ENCODE results near the gene LYSMD4. TPM values are rescaled to one million over a fixed set of nuclear protein-coding genes. Genes with fewer than 3 reads are reported as not detected.
A peak's percentile ranks its signal among the peaks of the same experiment; 100 is the strongest.

LYSMD4 gene
- total and polyA plus RNA-seq, 2 of the 13 experiments (the other 11 are each of a cell fraction or from before 2014, with no cell fraction given): 7.4 to 8.5 TPM

GRCh38 chr15:99717161-99718009 is 15.9 kb downstream of the LYSMD4 start:
- Histone ChIP-seq H3K4me3 (replicated peaks in 1 of 3; ENCODE audit: insufficient read depth in 1 of 3, low read depth in 2 of 3, low read length in 3 of 3) (no peak overlapping the region), H3K36me3 (replicated peaks in 1 of 2; ENCODE audit: control insufficient read depth in 1 of 2, insufficient read depth in 2 of 2, low read length in 2 of 2) (peaks cover 1 to 8% of the 10 kb centered on the region in 2 experiments; a peak in 2 of 5 replicates), H3K9me3 (ENCODE audit: low read length) (no peaks in the 10 kb centered on the region), H3K9ac (ENCODE audit: insufficient read depth, low read depth, low read length) (no peak overlapping the region), H3K79me2 (ENCODE audit: insufficient read depth, low read length) (no peaks in the 10 kb centered on the region), H3K27me3 (ENCODE audit: control insufficient read depth in 1 of 2, insufficient read depth in 2 of 2, low read length in 2 of 2) (no peaks in the 10 kb centered on the region), H3K27ac (ENCODE audit: extremely low read length, insufficient read depth, low read length) (no peak overlapping the region), H2AFZ (ENCODE audit: low read length) (no peak overlapping the region), H3K4me2 (ENCODE audit: low read depth, low read length) (no peak overlapping the region), H4K20me1 (ENCODE audit: insufficient read depth, low read length) (no peaks in the 10 kb centered on the region), H3K4me1 (ENCODE audit: insufficient read depth, low read length) (peaks cover 15% of the 10 kb centered on the region)
- intact Hi-C loops (cut with micrococcal nuclease; ENCODE audit: unreplicated experiment): no loop called here
- ATAC-seq (no peak), FAIRE-seq (no peak), DNase-seq (ENCODE audit: low spot score) (no peak)
- WGBS (ENCODE audit: low lambda C conversion rate): 87% methylated on average over 16 of the region's 19 CpGs
- no TSS peak for BruUV-seq (replicated peaks)
- CTCF ChIA-PET (ENCODE audit: low intra/inter-chr PET ratio, low total read pairs): no interaction called here
- POLR2A ChIA-PET: interaction anchor here (2.5 kb wide), 1 partner anchor 16 kb away, joined by 10 read pairs; the partner anchor contains the start of gene LYSMD4
- in situ Hi-C loops (cut with HindIII; ENCODE audit: extremely low pct_ligation_motif_present, low pct_unique_long_range_greater_than_20kb): loop anchor here (5.0 to 25.0 kb wide), 2 partner anchors 305 to 450 kb away; no protein-coding TSS in a partner anchor
- TF ChIP-seq AGO2 (optimal IDR thresholded peaks at IDR 0.05; ENCODE audit: low read depth, low read length): peak; percentile 35
- TF ChIP-seq PHF20 (CRISPR knock-in tag; IDR thresholded peaks at IDR 0.05): no peak

- ATAC-seq: no peak
- no peak overlapping the region for H3K9ac ChIP-seq (ENCODE audit: insufficient read depth, low read depth, low read length)
- H3K27ac ChIP-seq (ENCODE audit: extremely low read length, insufficient read depth, low read length): no peak overlapping the region
- no peaks in the 10 kb centered on the region for H3K79me2 ChIP-seq (ENCODE audit: insufficient read depth, low read length)
- H3K4me1 ChIP-seq (ENCODE audit: insufficient read depth, low read length): peaks cover 12% of the 10 kb centered on the region
- intact Hi-C loops (cut with micrococcal nuclease; ENCODE audit: unreplicated experiment): no loop called here
- H3K4me2 ChIP-seq (ENCODE audit: low read depth, low read length): no peak overlapping the region
- no peak overlapping the region for H3K4me3 ChIP-seq (replicated peaks in 1 of 3; ENCODE audit: insufficient read depth in 1 of 3, low read depth in 2 of 3, low read length in 3 of 3)
- in situ Hi-C loops (cut with HindIII; ENCODE audit: extremely low pct_ligation_motif_present, low pct_unique_long_range_greater_than_20kb): loop anchor here (5.0 to 25.0 kb wide), 2 partner anchors 304 to 449 kb away; no protein-coding TSS in a partner anchor
- CTCF ChIA-PET (ENCODE audit: low intra/inter-chr PET ratio, low total read pairs): no interaction called here
- peaks cover 1 to 12% of the 10 kb centered on the region in 2 experiments for H3K36me3 ChIP-seq (replicated peaks in 1 of 2; ENCODE audit: control insufficient read depth in 1 of 2, insufficient read depth in 2 of 2, low read length in 2 of 2)
- BruUV-seq (replicated peaks): no TSS peak
- H4K20me1 ChIP-seq (ENCODE audit: insufficient read depth, low read length): no peaks in the 10 kb centered on the region
- 93% methylated on average over 10 of the region's 10 CpGs for WGBS (ENCODE audit: low lambda C conversion rate)
- no peaks in the 10 kb centered on the region for H3K27me3 ChIP-seq (ENCODE audit: control insufficient read depth in 1 of 2, insufficient read depth in 2 of 2, low read length in 2 of 2)
- H3K9me3 ChIP-seq (ENCODE audit: low read length): no peaks in the 10 kb centered on the region
- no peak overlapping the region for H2AFZ ChIP-seq (ENCODE audit: low read length)
- FAIRE-seq: no peak
- no peak for DNase-seq (ENCODE audit: low spot score)
- POLR2A ChIA-PET: interaction anchor here (2.5 kb wide), 1 partner anchor 17 kb away, joined by 10 read pairs; the partner anchor contains the start of gene LYSMD4
- no peak for TF ChIP-seq SIX1 (CRISPR knock-in tag; IDR thresholded peaks at IDR 0.05; ENCODE audit: borderline replicate concordance)
- TF ChIP-seq ZSCAN12 (CRISPR knock-in tag; IDR thresholded peaks at IDR 0.05): no peak
- no peak for TF ChIP-seq ZNF382 (CRISPR knock-in tag; IDR thresholded peaks at IDR 0.05; ENCODE audit: borderline replicate concordance)
- no peak for TF ChIP-seq TRIM24 (CRISPR knock-in tag; IDR thresholded peaks at IDR 0.05)
- no peak for TF ChIP-seq ZNF639 (CRISPR knock-in tag; conservative IDR thresholded peaks at IDR 0.05)
- TF ChIP-seq MXD1 (CRISPR knock-in tag; IDR thresholded peaks at IDR 0.05): no peak
- no peak for TF ChIP-seq ZBTB26 (CRISPR knock-in tag; IDR thresholded peaks at IDR 0.05; ENCODE audit: borderline replicate concordance)
- TF ChIP-seq CEBPB (IDR thresholded peaks at IDR 0.05; ENCODE audit: borderline replicate concordance, low read depth, low read length): no peak
- TF ChIP-seq SOX5 (CRISPR knock-in tag; IDR thresholded peaks at IDR 0.05; ENCODE audit: borderline replicate concordance): no peak
- TF ChIP-seq IKZF5 (CRISPR knock-in tag; IDR thresholded peaks at IDR 0.05): no peak
These were observed 16.6 kb downstream of the LYSMD4 start for GRCh38 chr15:99716540-99717095.

All from HepG2 (cell line).